H1 (cell line): ENCODE results near the gene ADAM22. TPM values are rescaled to one million over a fixed set of nuclear protein-coding genes. Genes with fewer than 3 reads are reported as not detected.
A peak's percentile ranks its signal among the peaks of the same experiment; 100 is the strongest.

Source experiments
- CTCF ChIA-PET: fragments of 300-600 bp; sonication (Branson Sonifier 250); formaldehyde crosslinking; loops from one replicate; lab custom pipeline; 2021; ENCODE audit not compliant: partially characterized antibody; lab: Charles Lee
- POLR2A ChIA-PET: fragments of 300-600 bp; sonication (Branson Sonifier 250); formaldehyde crosslinking; loops from one replicate; lab custom pipeline; 2021; ENCODE audit warnings: inconsistent platforms; ENCODE audit not compliant: partially characterized antibody; lab: Charles Lee
- DNase-seq, 2 experiments: peaks; one replicate each; pipeline versions ENCODE4 v3.0.0 to v3.0.0-alpha.2; 2010 to 2022; ENCODE audit warnings: low spot score in 2 of 2, low read depth in 1 of 2, mixed read lengths in 1 of 2
- FAIRE-seq: peaks from 2 replicates; lab custom pipeline; 2011; peaks lifted over from hg19 to GRCh38; lab: Jason Lieb, UNC
- H2AFZ ChIP-seq: 2 replicates; pipeline ENCODE4 v1.8.1; 2012; ENCODE audit warnings: low read length, inconsistent platforms
- H2AK5ac ChIP-seq: 2 replicates; pipeline ENCODE4 v1.6.1; 2013; ENCODE audit warnings: low read depth, low read length
- H2BK120ac ChIP-seq: replicated peaks from 2 replicates; pipeline ENCODE3; 2013; ENCODE audit warnings: low read depth, low read length, inconsistent platforms
- H2BK12ac ChIP-seq: 2 replicates; pipeline ENCODE4 v1.6.1; 2013; ENCODE audit warnings: low read depth, low read length
- H2BK15ac ChIP-seq: 2 replicates; pipeline ENCODE4 v1.6.1; 2013; ENCODE audit warnings: low read length
- H2BK20ac ChIP-seq: 2 replicates; pipeline ENCODE4 v1.6.1; 2013; ENCODE audit warnings: low read length
- H2BK5ac ChIP-seq: 2 replicates; pipeline ENCODE4 v1.6.1; 2013; ENCODE audit warnings: low read depth, low read length
- H3K14ac ChIP-seq: 2 replicates; pipeline ENCODE4 v1.6.1; 2013; ENCODE audit warnings: inconsistent platforms; ENCODE audit not compliant: insufficient read length
- H3K18ac ChIP-seq: 2 replicates; pipeline ENCODE4 v1.6.1; 2013; ENCODE audit warnings: low read length; ENCODE audit errors: extremely low read depth
- H3K23ac ChIP-seq: 2 replicates; pipeline ENCODE4 v1.6.1; 2013; ENCODE audit warnings: inconsistent platforms; ENCODE audit not compliant: insufficient read length
- H3K23me2 ChIP-seq: 2 replicates; pipeline ENCODE4 v1.6.1; 2013; ENCODE audit warnings: low read depth, low read length
- H3K27ac ChIP-seq: 2 replicates; pipeline ENCODE4 v1.6.1; 2011; ENCODE audit warnings: low read depth, low read length, inconsistent platforms
- H3K27me3 ChIP-seq, 4 experiments: replicated peaks in 1 of 4; 1 replicate in 1 of 4; 2 replicates in 3 of 4; pipeline versions ENCODE4 v1.6.1 to v1.8.1; 2011 to 2013; ENCODE audit warnings: low read length in 3 of 4, mild to moderate bottlenecking in 3 of 4, inconsistent platforms in 2 of 4, mixed read lengths in 2 of 4, moderate library complexity in 1 of 4; ENCODE audit not compliant: control insufficient read depth in 3 of 4, insufficient read depth in 3 of 4; ENCODE audit errors: extremely low read depth in 1 of 4
- H3K36me3 ChIP-seq, 4 experiments: 2 replicates each; pipeline versions ENCODE4 v1.6.1 to v1.8.1; 2011 to 2013; ENCODE audit warnings: mild to moderate bottlenecking in 4 of 4, low read length in 3 of 4, moderate library complexity in 2 of 4, control low read depth in 1 of 4, inconsistent platforms in 1 of 4; ENCODE audit not compliant: insufficient read depth in 4 of 4, control insufficient read depth in 2 of 4
- H3K4ac ChIP-seq: replicated peaks from 2 replicates; pipeline ENCODE3; 2013; ENCODE audit warnings: low read length, low read depth, mixed read lengths, inconsistent platforms; ENCODE audit not compliant: insufficient read length
- H3K4me1 ChIP-seq, 4 experiments: replicated peaks in 1 of 4; 1 replicate in 1 of 4; 2 replicates in 3 of 4; pipeline versions ENCODE4 v1.6.1 to v1.8.1; 2011 to 2013; ENCODE audit warnings: low read length in 3 of 4, inconsistent platforms in 2 of 4, mixed read lengths in 1 of 4; ENCODE audit not compliant: insufficient read depth in 4 of 4, control insufficient read depth in 3 of 4
- H3K4me2 ChIP-seq, 2 experiments: 2 replicates each; pipeline versions ENCODE4 v1.6.1 to v1.8.1; 2011 to 2013; ENCODE audit warnings: low read depth in 2 of 2, low read length in 2 of 2, control low read depth in 1 of 2, inconsistent platforms in 1 of 2, mild to moderate bottlenecking in 1 of 2; ENCODE audit not compliant: insufficient read depth in 1 of 2
- H3K4me3 ChIP-seq, 4 experiments: fragments of 200-600, 300-600 bp in 1 of 4; sonication (generic), shearing (Covaris generic), sonication (Bioruptor Twin) in 1 of 4; 2 replicates each; pipeline versions ENCODE4 v1.5.1 to v1.8.1; 2011 to 2016; ENCODE audit warnings: low read length in 4 of 4, low read depth in 3 of 4, control low read depth in 2 of 4, inconsistent platforms in 2 of 4, mild to moderate bottlenecking in 2 of 4, mixed read lengths in 1 of 4, moderate library complexity in 1 of 4; ENCODE audit not compliant: insufficient read depth in 2 of 4; ENCODE audit errors: extremely low read depth in 1 of 4
- H3K56ac ChIP-seq: replicated peaks from 2 replicates; pipeline ENCODE3; 2013; ENCODE audit warnings: low read depth, mild to moderate bottlenecking, mixed read lengths, low read length, inconsistent platforms; ENCODE audit not compliant: insufficient read length
- H3K79me1 ChIP-seq: 2 replicates; pipeline ENCODE4 v1.6.1; 2013; ENCODE audit warnings: low read depth, low read length, control low read depth
- H3K79me2 ChIP-seq, 2 experiments: 2 replicates each; pipeline versions ENCODE4 v1.6.1 to v1.8.1; 2012 to 2013; ENCODE audit warnings: low read length in 2 of 2, mild to moderate bottlenecking in 2 of 2, inconsistent platforms in 1 of 2; ENCODE audit not compliant: insufficient read depth in 2 of 2, control insufficient read depth in 1 of 2
- H3K9ac ChIP-seq, 4 experiments: replicated peaks in 1 of 4; 1 replicate in 1 of 4; 2 replicates in 3 of 4; pipeline versions ENCODE4 v1.6.1 to v1.8.1; 2011 to 2013; ENCODE audit warnings: low read depth in 3 of 4, low read length in 3 of 4, control low read depth in 2 of 4, mild to moderate bottlenecking in 2 of 4, moderate library complexity in 2 of 4, inconsistent platforms in 1 of 4; ENCODE audit errors: extremely low read depth in 1 of 4
- H3K9me3 ChIP-seq, 2 experiments: 2 replicates each; pipeline versions ENCODE4 v1.6.1 to v1.8.1; 2012 to 2013; ENCODE audit warnings: mild to moderate bottlenecking in 2 of 2, moderate library complexity in 2 of 2, control low read depth in 1 of 2, inconsistent platforms in 1 of 2, low read depth in 1 of 2, low read length in 1 of 2, mixed read lengths in 1 of 2; ENCODE audit not compliant: insufficient read depth in 2 of 2
- H4K20me1 ChIP-seq, 2 experiments: replicated peaks in 1 of 2; 2 replicates each; pipeline versions ENCODE3 to v1.8.1; 2011 to 2013; ENCODE audit warnings: inconsistent platforms in 2 of 2, low read length in 2 of 2, mild to moderate bottlenecking in 1 of 2; ENCODE audit not compliant: insufficient read depth in 2 of 2, control insufficient read depth in 1 of 2
- H4K5ac ChIP-seq: 2 replicates; pipeline ENCODE4 v1.6.1; 2013; ENCODE audit warnings: low read length, low read depth, mixed read lengths, inconsistent platforms; ENCODE audit not compliant: insufficient read length
- H4K8ac ChIP-seq: 2 replicates; pipeline ENCODE4 v1.8.0; 2013; ENCODE audit warnings: mild to moderate bottlenecking, moderate library complexity, low read length, inconsistent platforms; ENCODE audit not compliant: insufficient read depth; ENCODE audit errors: extremely low read depth
- H4K91ac ChIP-seq: replicated peaks from 2 replicates; pipeline ENCODE3; 2013; ENCODE audit warnings: low read length, mixed read lengths, inconsistent platforms; ENCODE audit not compliant: insufficient read length
- CBX5 ChIP-seq: fragments of 300-800, 300-1000 bp; sonication (generic); IDR thresholded peaks from 2 replicates; pipeline ENCODE4 v1.7.1; 2016; ENCODE audit warnings: antibody characterized with exemption, low read length, low read depth
- CREB1 ChIP-seq: IDR thresholded peaks from 2 replicates; pipeline ENCODE4 v1.6.1; 2012; ENCODE audit warnings: inconsistent platforms
- CTBP2 ChIP-seq: IDR thresholded peaks from 2 replicates; pipeline ENCODE4 v1.7.0; 2011; ENCODE audit warnings: borderline replicate concordance, mild to moderate bottlenecking, moderate library complexity, mixed read lengths, low read length; ENCODE audit not compliant: insufficient read depth, insufficient read length
- JUN ChIP-seq: IDR thresholded peaks from 2 replicates; pipeline ENCODE4 v1.6.1; 2011; ENCODE audit warnings: low read depth, mild to moderate bottlenecking, improper control_type of control experiment, low read length
- KDM4A ChIP-seq: IDR thresholded peaks from one replicate; pipeline ENCODE4 v1.7.1; 2012; ENCODE audit warnings: low read depth, mild to moderate bottlenecking, moderate library complexity, low read length, inconsistent platforms; ENCODE audit not compliant: severe bottlenecking
- RNF2 ChIP-seq: fragments of 200-900, 300-1000 bp; sonication (generic); IDR thresholded peaks from 2 replicates; pipeline ENCODE4 v1.7.1; 2016; ENCODE audit warnings: borderline replicate concordance, low read depth, mild to moderate bottlenecking, antibody characterized with exemption, low read length; ENCODE audit not compliant: poor library complexity, severe bottlenecking; ENCODE audit errors: missing control alignments
- SAP30 ChIP-seq: fragments of 300-600 bp; sonication (generic); IDR thresholded peaks from 2 replicates; pipeline ENCODE4 v1.7.1; 2012; ENCODE audit warnings: low read length, moderate library complexity, mild to moderate bottlenecking, inconsistent platforms; ENCODE audit not compliant: insufficient read depth, insufficient replicate concordance
- SP1 ChIP-seq: IDR thresholded peaks from 2 replicates; pipeline ENCODE4 v1.6.1; 2011; ENCODE audit warnings: low read depth, low read length
- TCF12 ChIP-seq: IDR thresholded peaks from 2 replicates; pipeline ENCODE4 v1.6.1; 2011; ENCODE audit warnings: low read depth, mild to moderate bottlenecking, low read length
- TEAD4 ChIP-seq: IDR thresholded peaks from 2 replicates; pipeline ENCODE4 v1.6.1; 2012; ENCODE audit warnings: low read depth, low read length, inconsistent platforms, mixed read lengths
- WGBS, 2 experiments: shearing (Covaris generic) in 1 of 2; methylation state at CpG; one replicate each; pipeline versions ENCODE4 v1.1.6 to v1.1.7; 2013 to 2015; ENCODE audit warnings: low lambda C conversion rate in 2 of 2, mixed read lengths in 2 of 2, inconsistent platforms in 1 of 2, low coverage in 1 of 2, missing lambda C conversion rate in 1 of 2; ENCODE audit not compliant: insufficient replicate concordance in 2 of 2, insufficient coverage in 1 of 2, insufficient read length in 1 of 2; ENCODE audit errors: extremely low coverage in 1 of 2, missing lambda C conversion rate in 1 of 2; 5-methylcytosine and 5-hydroxymethylcytosine counted together
- polyA plus RNA-seq, 7 experiments: library from polyadenylated mRNA; depleted of rRNA in 3 of 7; stranded (reverse) in 5 of 7; unstranded in 2 of 7; fragments of >200 nt in 5 of 7; fragments of 200-250 nt in 2 of 7; gene quantifications; 1 replicate in 5 of 7; 2 replicates in 1 of 7; 4 replicates in 1 of 7; pipeline versions ENCODE4 v1.2.1 to v1.2.3, GENCODE V29; 2011 to 2013; ENCODE audit warnings: missing spikeins in 2 of 7, mixed read lengths in 2 of 7
- total RNA-seq: library from RNA; stranded (reverse); fragmentation: NEBNext Ultra II Directional; extraction: Animal tissue kit (Norgen Biotek cat#: 25700); gene quantifications from 2 replicates; pipeline ENCODE4 v1.2.1, GENCODE V29; 2021
- TF ChIP-seq, protein P1 (sequence below): IDR thresholded peaks from 2 replicates; pipeline ENCODE4 v1.6.1; 2012; ENCODE audit warnings: inconsistent platforms

Gene ADAM22
- total and polyA plus RNA-seq, 2 of the 8 experiments (the other 6 are each of a cell fraction or from before 2014, with no cell fraction given) = 4.6 to 21.4 TPM

DNA sequence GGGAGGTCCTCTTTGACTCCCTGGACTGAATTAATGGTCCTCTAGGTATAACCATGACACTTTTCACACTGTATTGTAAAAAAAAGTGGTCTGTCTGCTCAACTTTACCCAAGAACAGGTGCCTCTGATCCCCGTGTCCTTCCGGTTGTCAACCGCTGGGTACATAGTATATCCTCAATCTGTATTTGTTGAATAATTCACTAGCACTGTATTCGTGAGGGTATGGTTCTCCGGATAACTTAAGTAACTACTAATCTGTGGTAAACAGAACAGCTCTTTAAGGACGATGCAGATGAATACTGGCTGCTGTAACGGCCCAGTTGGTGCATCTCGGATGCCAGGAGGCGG lies 472 bp upstream of the ADAM22 start:
- Histone ChIP-seq H4K8ac (no peak overlapping the region), H3K27ac (no peak overlapping the region), H3K4ac (no peak overlapping the region), H3K56ac (no peak overlapping the region), H2BK12ac (no peak overlapping the region), H3K4me1 (peaks cover 0 to 6% (median 3%) of the 10 kb centered on the region in 4 experiments; a peak in 4 of 7 replicates), H2BK20ac (no peak overlapping the region), H3K36me3 (peaks cover 0 to 6% (median 0%) of the 10 kb centered on the region in 4 experiments; a peak in 1 of 8 replicates), H3K23ac (no peak overlapping the region), H3K27me3 (peaks cover 0 to 3% (median 1%) of the 10 kb centered on the region in 4 experiments; a peak in 1 of 7 replicates), H3K9me3 (no peaks in the 10 kb centered on the region), H2AFZ (peak overlapping the region; percentile 96), H4K91ac (no peak overlapping the region), H3K18ac (no peak overlapping the region; the same call in 1 of the 2 replicates), H4K5ac (peak overlapping the region; percentile 9), H3K4me2 (peak overlapping the region; percentile 86 to 94), H3K23me2 (peaks cover 12% of the 10 kb centered on the region), H3K79me1 (no peaks in the 10 kb centered on the region), H3K79me2 (no peaks in the 10 kb centered on the region), H2BK120ac (no peak overlapping the region), H2BK5ac (no peak overlapping the region), H2BK15ac (no peak overlapping the region), H3K9ac (peak overlapping the region in 2 of 4 experiments; percentile 2 to 35; a peak in 1 of 7 replicates), H4K20me1 (no peaks in the 10 kb centered on the region), H3K4me3 (peak overlapping the region; percentile 76 to 87 (median 80)), H3K14ac (no peak overlapping the region), H2AK5ac (no peak overlapping the region)
- WGBS, 2 experiments = 13% methylated on average over 9 of the region's 9 CpGs; no CpG with 5 or more reads in 1 of the 2 experiments
- POLR2A ChIA-PET = interaction anchor here (0.8 to 3.0 kb wide), 12 partner anchors 8 to 270 kb away, joined by 3 to 15 read pairs (median 4); no protein-coding TSS in a partner anchor
- CTCF ChIA-PET = interaction anchor here (0.8 to 1.5 kb wide), 6 partner anchors 8 to 187 kb away, joined by 3 to 7 read pairs (median 4); no protein-coding TSS in a partner anchor
- no peak for FAIRE-seq
- no peak for DNase-seq
- TF ChIP-seq TEAD4 (no peak), CTBP2 (no peak), SP1 (no peak), JUN (no peak), CBX5 (no peak), SAP30 (no peak), KDM4A (no peak), CREB1 (no peak), TCF12 (no peak), RNF2 (no peak)
- TF ChIP-seq, protein P1, sequence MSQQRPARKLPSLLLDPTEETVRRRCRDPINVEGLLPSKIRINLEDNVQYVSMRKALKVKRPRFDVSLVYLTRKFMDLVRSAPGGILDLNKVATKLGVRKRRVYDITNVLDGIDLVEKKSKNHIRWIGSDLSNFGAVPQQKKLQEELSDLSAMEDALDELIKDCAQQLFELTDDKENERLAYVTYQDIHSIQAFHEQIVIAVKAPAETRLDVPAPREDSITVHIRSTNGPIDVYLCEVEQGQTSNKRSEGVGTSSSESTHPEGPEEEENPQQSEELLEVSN = no peak
